ENCODE results near the gene ANKRD55. TPM values are rescaled to one million over a fixed set of nuclear protein-coding genes. Genes with fewer than 3 reads are reported as not detected.

ANKRD55 gene
- total RNA-seq, 2 donors from 2014 or later: 0.27 to 0.29 TPM

DNA sequence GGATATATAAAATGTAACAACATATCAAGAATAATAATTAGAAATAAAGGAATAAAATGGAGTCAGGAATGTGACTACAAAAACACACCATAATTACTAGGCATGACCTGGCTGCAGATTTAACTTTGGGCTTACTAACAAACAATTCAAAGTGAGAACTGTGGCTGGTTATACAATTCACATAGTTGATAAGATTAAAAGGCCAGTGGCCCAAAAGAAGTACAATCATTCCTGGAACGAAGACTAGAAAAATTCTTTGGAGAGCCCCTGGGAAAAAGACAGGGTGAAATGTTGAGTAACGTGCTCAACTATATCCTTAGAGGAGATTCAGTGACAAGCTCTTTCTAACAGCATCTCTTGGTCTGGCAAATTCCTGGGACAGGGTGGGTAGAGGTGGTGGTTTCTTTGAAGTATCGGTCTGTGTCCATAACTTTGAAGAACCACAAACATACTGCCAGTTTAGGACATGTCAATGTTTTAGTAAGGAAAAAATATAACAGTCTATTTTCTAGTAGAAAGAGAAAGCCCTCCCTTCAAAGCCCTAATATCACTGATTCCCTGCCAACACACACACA is 163.4 kb downstream of the ANKRD55 start:
- WGBS, 2 experiments (ENCODE audit: insufficient coverage in 1 of 2, insufficient read length in 1 of 2): 83 to 100% methylated on average over 2 of the region's 3 CpGs
- H3K9me3 ChIP-seq (ENCODE audit: control insufficient read depth, low read length): no peaks in the 10 kb centered on the region
- Mint-ChIP-seq H3K9me3 (peaks cover 2% of the 10 kb centered on the region), H3K27ac (no peak overlapping the region), H3K36me3 (ENCODE audit: low read depth) (no peaks in the 10 kb centered on the region), H3K27me3 (ENCODE audit: insufficient read depth) (no peaks in the 10 kb centered on the region), H3K4me3 (no peak overlapping the region), H3K4me1 (peaks cover 13% of the 10 kb centered on the region)
- no peak overlapping the region for H3K4me3 ChIP-seq (ENCODE audit: low read length)
- no peak for DNase-seq
- no peaks in the 10 kb centered on the region for H3K36me3 ChIP-seq (ENCODE audit: control insufficient read depth, insufficient read depth, low read length)
- TF ChIP-seq, protein P1, sequence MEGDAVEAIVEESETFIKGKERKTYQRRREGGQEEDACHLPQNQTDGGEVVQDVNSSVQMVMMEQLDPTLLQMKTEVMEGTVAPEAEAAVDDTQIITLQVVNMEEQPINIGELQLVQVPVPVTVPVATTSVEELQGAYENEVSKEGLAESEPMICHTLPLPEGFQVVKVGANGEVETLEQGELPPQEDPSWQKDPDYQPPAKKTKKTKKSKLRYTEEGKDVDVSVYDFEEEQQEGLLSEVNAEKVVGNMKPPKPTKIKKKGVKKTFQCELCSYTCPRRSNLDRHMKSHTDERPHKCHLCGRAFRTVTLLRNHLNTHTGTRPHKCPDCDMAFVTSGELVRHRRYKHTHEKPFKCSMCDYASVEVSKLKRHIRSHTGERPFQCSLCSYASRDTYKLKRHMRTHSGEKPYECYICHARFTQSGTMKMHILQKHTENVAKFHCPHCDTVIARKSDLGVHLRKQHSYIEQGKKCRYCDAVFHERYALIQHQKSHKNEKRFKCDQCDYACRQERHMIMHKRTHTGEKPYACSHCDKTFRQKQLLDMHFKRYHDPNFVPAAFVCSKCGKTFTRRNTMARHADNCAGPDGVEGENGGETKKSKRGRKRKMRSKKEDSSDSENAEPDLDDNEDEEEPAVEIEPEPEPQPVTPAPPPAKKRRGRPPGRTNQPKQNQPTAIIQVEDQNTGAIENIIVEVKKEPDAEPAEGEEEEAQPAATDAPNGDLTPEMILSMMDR (conservative IDR thresholded peaks at IDR 0.05): no peak
- no peak overlapping the region for H3K9ac ChIP-seq (ENCODE audit: extremely low read depth, low read length, poor library complexity, severe bottlenecking)
- H3K27ac ChIP-seq (ENCODE audit: low read depth, low read length): no peak overlapping the region
- H3K4me1 ChIP-seq (ENCODE audit: control insufficient read depth, insufficient read depth, low read length): no peaks in the 10 kb centered on the region
- H3K27me3 ChIP-seq (ENCODE audit: control insufficient read depth, insufficient read depth, low read length, poor library complexity, severe bottlenecking): no peaks in the 10 kb centered on the region

DNA sequence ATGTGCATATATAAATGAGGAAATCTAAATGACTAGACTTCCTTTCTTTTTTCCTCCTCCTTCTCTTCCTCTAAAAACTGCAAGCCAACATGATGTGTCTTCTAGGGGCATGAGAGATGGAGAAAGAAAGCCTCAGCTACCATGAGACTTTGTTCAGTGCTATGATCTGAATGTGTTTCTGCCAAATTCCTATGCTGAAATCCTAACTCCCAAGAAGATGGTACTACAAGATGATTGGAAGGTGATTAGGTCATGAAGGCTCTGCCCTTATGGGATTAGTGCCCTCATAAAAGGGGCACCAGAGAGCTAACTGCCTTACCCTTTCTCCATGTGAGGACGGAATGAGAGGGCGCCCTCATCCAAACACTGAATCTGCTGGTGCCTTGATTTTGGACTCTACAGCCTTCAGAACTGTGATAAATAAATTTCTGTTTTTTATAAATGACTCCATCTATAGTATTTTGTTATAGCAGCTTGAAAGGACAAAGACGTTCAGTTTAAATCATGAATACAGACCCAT is 166.1 kb downstream of the ANKRD55 start:
- Mint-ChIP-seq H3K4me3 (no peak overlapping the region), H3K4me1 (peaks cover 13% of the 10 kb centered on the region), H3K27ac (no peak overlapping the region), H3K27me3 (ENCODE audit: insufficient read depth) (no peaks in the 10 kb centered on the region), H3K9me3 (no peaks in the 10 kb centered on the region), H3K36me3 (ENCODE audit: low read depth) (no peaks in the 10 kb centered on the region)
- Histone ChIP-seq H3K36me3 (ENCODE audit: control insufficient read depth, insufficient read depth, low read length) (no peaks in the 10 kb centered on the region), H3K27me3 (ENCODE audit: control insufficient read depth, insufficient read depth, low read length, poor library complexity, severe bottlenecking) (no peaks in the 10 kb centered on the region), H3K9me3 (ENCODE audit: control insufficient read depth, low read length) (no peaks in the 10 kb centered on the region), H3K4me1 (ENCODE audit: control insufficient read depth, insufficient read depth, low read length) (no peaks in the 10 kb centered on the region), H3K4me3 (ENCODE audit: low read length) (no peak overlapping the region), H3K27ac (ENCODE audit: low read depth, low read length) (no peak overlapping the region), H3K9ac (ENCODE audit: extremely low read depth, low read length, poor library complexity, severe bottlenecking) (no peak overlapping the region)
- TF ChIP-seq, protein P1 (conservative IDR thresholded peaks at IDR 0.05): no peak
- DNase-seq: no peak
- 88 to 93% methylated on average over 2 to 3 of the region's 3 CpGs for WGBS, 2 experiments (ENCODE audit: insufficient coverage in 1 of 2, insufficient read length in 1 of 2)

DNA sequence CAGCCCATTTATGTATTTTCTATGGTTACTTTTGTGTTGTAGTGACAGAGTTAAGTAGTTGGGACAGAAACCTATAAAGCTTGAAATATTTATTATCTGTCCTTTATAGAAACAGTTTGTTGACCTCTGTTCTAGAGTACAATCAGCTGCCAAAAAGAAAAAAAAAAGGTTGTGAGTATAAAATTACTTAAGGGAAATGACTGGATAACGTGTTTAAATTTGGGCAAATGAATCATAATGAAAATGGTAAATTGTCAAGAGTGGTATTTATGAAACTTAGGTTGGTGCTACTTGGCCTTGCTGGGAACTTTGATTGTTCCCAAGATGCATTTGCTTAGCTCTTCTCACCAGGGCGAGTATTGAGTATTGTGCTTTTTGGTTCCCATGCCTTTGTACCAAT is 168.1 kb downstream of the ANKRD55 start:
- WGBS, 2 experiments (ENCODE audit: insufficient coverage in 1 of 2, insufficient read length in 1 of 2): 80 to 88% methylated on average over 2 of the region's 2 CpGs
- Histone ChIP-seq H3K9ac (ENCODE audit: extremely low read depth, low read length, poor library complexity, severe bottlenecking) (no peak overlapping the region), H3K9me3 (ENCODE audit: control insufficient read depth, low read length) (no peaks in the 10 kb centered on the region), H3K36me3 (ENCODE audit: control insufficient read depth, insufficient read depth, low read length) (no peaks in the 10 kb centered on the region), H3K27ac (ENCODE audit: low read depth, low read length) (no peak overlapping the region), H3K4me3 (ENCODE audit: low read length) (no peak overlapping the region), H3K27me3 (ENCODE audit: control insufficient read depth, insufficient read depth, low read length, poor library complexity, severe bottlenecking) (no peaks in the 10 kb centered on the region), H3K4me1 (ENCODE audit: control insufficient read depth, insufficient read depth, low read length) (no peaks in the 10 kb centered on the region)
- H3K27ac Mint-ChIP-seq: no peak overlapping the region
- no peaks in the 10 kb centered on the region for H3K27me3 Mint-ChIP-seq (ENCODE audit: insufficient read depth)
- H3K36me3 Mint-ChIP-seq (ENCODE audit: low read depth): no peaks in the 10 kb centered on the region
- H3K4me3 Mint-ChIP-seq: no peak overlapping the region
- no peak for DNase-seq
- peaks cover 10% of the 10 kb centered on the region for H3K4me1 Mint-ChIP-seq
- TF ChIP-seq, protein P1 (conservative IDR thresholded peaks at IDR 0.05): no peak
- H3K9me3 Mint-ChIP-seq: peaks cover 2% of the 10 kb centered on the region

Data from endodermal cell (in vitro differentiated cells).